AG04449 (cell line): ENCODE measurements around the gene LSM4.

ENCODE experiments used
- CTCF ChIA-PET: fragments of 350-600 bp; formaldehyde crosslinking; extraction: SDS; loops from one replicate; lab custom pipeline; 2021; ENCODE audit warnings: antibody characterized with exemption; lab: Yijun Ruan, JAX
- POLR2A ChIA-PET: fragments of 400-600, 350-600 bp; formaldehyde crosslinking; extraction: SDS; loops from one replicate; lab custom pipeline; 2020; ENCODE audit warnings: antibody characterized with exemption, inconsistent platforms; lab: Yijun Ruan, JAX
- DNase-seq: peaks from one replicate; pipeline ENCODE4 v3.0.0-alpha.2; 2010; ENCODE audit warnings: low read depth, low spot score
- H3K4me3 ChIP-seq: 2 replicates; pipeline ENCODE4 v1.5.1; 2011; ENCODE audit warnings: low read depth, mild to moderate bottlenecking, control low read depth, low read length
- CTCF ChIP-seq: IDR thresholded peaks from one replicate; pipeline ENCODE4 v1.5.1; 2011; ENCODE audit warnings: mild to moderate bottlenecking, moderate library complexity, low read length, control low read depth, inconsistent platforms; ENCODE audit not compliant: insufficient read depth; ENCODE audit errors: missing control alignments

Gene LSM4

GRCh38 chr19:18257503-18258470, 65.1 kb downstream of the LSM4 start:
- no peak for TF ChIP-seq CTCF
- ChIA-PET CTCF (interaction anchor here (0.6 to 1.6 kb wide), 3 partner anchors 22 to 78 kb away, joined by 3 to 5 read pairs (median 4); no protein-coding TSS in a partner anchor), POLR2A (no interaction called here)
- H3K4me3 ChIP-seq: no peak overlapping the region
- DNase-seq: no peak
